ENCODE measurements around the gene COBL. TPM values are rescaled to one million over a fixed set of nuclear protein-coding genes. Genes with fewer than 3 reads are reported as not detected.

Gene COBL
- polyA plus RNA-seq, 3 donors, result not detected

- H2AFZ ChIP-seq (ENCODE audit: insufficient read depth, low read depth, low read length, poor library complexity, severe bottlenecking), result no peak overlapping the region
- no peaks in the 10 kb centered on the region for H3K4me1 ChIP-seq (ENCODE audit: control insufficient read depth in 1 of 2, insufficient read depth in 2 of 2, low read length in 2 of 2)
- H4K20me1 ChIP-seq (ENCODE audit: insufficient read depth, low read length), result no peaks in the 10 kb centered on the region
- no peaks in the 10 kb centered on the region for H3K36me3 ChIP-seq (replicated peaks in 1 of 2; ENCODE audit: control insufficient read depth in 1 of 2, insufficient read depth in 2 of 2, low read length in 2 of 2)
- 100% methylated on average over 5 of the region's 6 CpGs for WGBS (ENCODE audit: insufficient coverage)
- H3K9me3 ChIP-seq (replicated peaks in 1 of 2; ENCODE audit: control insufficient read depth in 1 of 2, insufficient read depth in 1 of 2, low read length in 2 of 2), result peaks cover 0 to 9% of the 10 kb centered on the region in 2 donors
- H3K9me3 Mint-ChIP-seq, result peaks cover 0 to 12% (median 9%) of the 10 kb centered on the region in 7 donors
- no peak overlapping the region for H3K27ac Mint-ChIP-seq
- TF ChIP-seq, protein P1, sequence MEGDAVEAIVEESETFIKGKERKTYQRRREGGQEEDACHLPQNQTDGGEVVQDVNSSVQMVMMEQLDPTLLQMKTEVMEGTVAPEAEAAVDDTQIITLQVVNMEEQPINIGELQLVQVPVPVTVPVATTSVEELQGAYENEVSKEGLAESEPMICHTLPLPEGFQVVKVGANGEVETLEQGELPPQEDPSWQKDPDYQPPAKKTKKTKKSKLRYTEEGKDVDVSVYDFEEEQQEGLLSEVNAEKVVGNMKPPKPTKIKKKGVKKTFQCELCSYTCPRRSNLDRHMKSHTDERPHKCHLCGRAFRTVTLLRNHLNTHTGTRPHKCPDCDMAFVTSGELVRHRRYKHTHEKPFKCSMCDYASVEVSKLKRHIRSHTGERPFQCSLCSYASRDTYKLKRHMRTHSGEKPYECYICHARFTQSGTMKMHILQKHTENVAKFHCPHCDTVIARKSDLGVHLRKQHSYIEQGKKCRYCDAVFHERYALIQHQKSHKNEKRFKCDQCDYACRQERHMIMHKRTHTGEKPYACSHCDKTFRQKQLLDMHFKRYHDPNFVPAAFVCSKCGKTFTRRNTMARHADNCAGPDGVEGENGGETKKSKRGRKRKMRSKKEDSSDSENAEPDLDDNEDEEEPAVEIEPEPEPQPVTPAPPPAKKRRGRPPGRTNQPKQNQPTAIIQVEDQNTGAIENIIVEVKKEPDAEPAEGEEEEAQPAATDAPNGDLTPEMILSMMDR (IDR thresholded peaks at IDR 0.05), result no peak
- no peak overlapping the region for H3K4me3 ChIP-seq (replicated peaks in 1 of 3; ENCODE audit: low read depth in 2 of 3, low read length in 3 of 3)
- H3K4me3 Mint-ChIP-seq, result no peak overlapping the region
- H3K4me1 Mint-ChIP-seq, result no peaks in the 10 kb centered on the region
- H3K4me2 ChIP-seq (replicated peaks; ENCODE audit: extremely low read depth, low read length, poor library complexity, severe bottlenecking), result no peak overlapping the region
- no peaks in the 10 kb centered on the region for H3K79me2 ChIP-seq (ENCODE audit: insufficient read depth, low read length)
- no peak for DNase-seq
- peaks cover 4 to 10% (median 6%) of the 10 kb centered on the region in 3 donors for H3K27me3 Mint-ChIP-seq (ENCODE audit: low read depth in 3 of 3)
- H3K9ac ChIP-seq (ENCODE audit: insufficient read depth, low read length, poor library complexity, severe bottlenecking), result no peak overlapping the region
- H3K27ac ChIP-seq (ENCODE audit: low read depth in 1 of 2, low read length in 2 of 2), result no peak overlapping the region
- H3K36me3 Mint-ChIP-seq, result no peaks in the 10 kb centered on the region
- no peaks in the 10 kb centered on the region for H3K27me3 ChIP-seq (ENCODE audit: control insufficient read depth in 2 of 2, insufficient read depth in 2 of 2, low read length in 2 of 2)
- intact Hi-C loops (cut with micrococcal nuclease), result no loop called here
Measured at GRCh38 chr7:51279391-51280023, 37.1 kb downstream of the COBL start.

GRCh38 chr7:51278797-51279196 is 37.8 kb downstream of the COBL start:
- Histone ChIP-seq H3K36me3 (replicated peaks in 1 of 2; ENCODE audit: control insufficient read depth in 1 of 2, insufficient read depth in 2 of 2, low read length in 2 of 2) (no peaks in the 10 kb centered on the region), H3K9me3 (replicated peaks in 1 of 2; ENCODE audit: control insufficient read depth in 1 of 2, insufficient read depth in 1 of 2, low read length in 2 of 2) (peaks cover 0 to 5% of the 10 kb centered on the region in 2 donors), H3K4me3 (replicated peaks in 1 of 3; ENCODE audit: low read depth in 2 of 3, low read length in 3 of 3) (no peak overlapping the region), H4K20me1 (ENCODE audit: insufficient read depth, low read length) (no peaks in the 10 kb centered on the region), H3K4me1 (ENCODE audit: control insufficient read depth in 1 of 2, insufficient read depth in 2 of 2, low read length in 2 of 2) (no peaks in the 10 kb centered on the region), H3K9ac (ENCODE audit: insufficient read depth, low read length, poor library complexity, severe bottlenecking) (no peak overlapping the region), H3K27ac (ENCODE audit: low read depth in 1 of 2, low read length in 2 of 2) (no peak overlapping the region), H2AFZ (ENCODE audit: insufficient read depth, low read depth, low read length, poor library complexity, severe bottlenecking) (no peak overlapping the region), H3K4me2 (replicated peaks; ENCODE audit: extremely low read depth, low read length, poor library complexity, severe bottlenecking) (no peak overlapping the region), H3K27me3 (ENCODE audit: control insufficient read depth in 2 of 2, insufficient read depth in 2 of 2, low read length in 2 of 2) (no peaks in the 10 kb centered on the region), H3K79me2 (ENCODE audit: insufficient read depth, low read length) (no peaks in the 10 kb centered on the region)
- Mint-ChIP-seq H3K27me3 (ENCODE audit: low read depth in 3 of 3) (peaks cover 4 to 15% (median 7%) of the 10 kb centered on the region in 3 donors), H3K4me1 (no peaks in the 10 kb centered on the region), H3K36me3 (no peaks in the 10 kb centered on the region), H3K27ac (no peak overlapping the region), H3K4me3 (no peak overlapping the region), H3K9me3 (peaks cover 0 to 5% (median 4%) of the 10 kb centered on the region in 7 donors)
- intact Hi-C loops (cut with micrococcal nuclease), result no loop called here
- no peak for DNase-seq
- 83% methylated on average over 2 of the region's 6 CpGs for WGBS (ENCODE audit: insufficient coverage)
- TF ChIP-seq, protein P1 (IDR thresholded peaks at IDR 0.05), result no peak

Measured in CD14-positive monocyte (primary cell).